ENCODE results near the gene CD302.
"Not testable (repeated sequence)": the region's sequence is repeated elsewhere in the genome, so short reads cannot be mapped to it uniquely, and the experiment has no call there.

The CD302 gene

GRCh38 chr2:159735648-159736047 lies 62.4 kb downstream of the CD302 start:
- H3K4me3 ChIP-seq (replicated peaks; ENCODE audit: low read depth, low read length): no peak overlapping the region
- TF ChIP-seq, protein P1, sequence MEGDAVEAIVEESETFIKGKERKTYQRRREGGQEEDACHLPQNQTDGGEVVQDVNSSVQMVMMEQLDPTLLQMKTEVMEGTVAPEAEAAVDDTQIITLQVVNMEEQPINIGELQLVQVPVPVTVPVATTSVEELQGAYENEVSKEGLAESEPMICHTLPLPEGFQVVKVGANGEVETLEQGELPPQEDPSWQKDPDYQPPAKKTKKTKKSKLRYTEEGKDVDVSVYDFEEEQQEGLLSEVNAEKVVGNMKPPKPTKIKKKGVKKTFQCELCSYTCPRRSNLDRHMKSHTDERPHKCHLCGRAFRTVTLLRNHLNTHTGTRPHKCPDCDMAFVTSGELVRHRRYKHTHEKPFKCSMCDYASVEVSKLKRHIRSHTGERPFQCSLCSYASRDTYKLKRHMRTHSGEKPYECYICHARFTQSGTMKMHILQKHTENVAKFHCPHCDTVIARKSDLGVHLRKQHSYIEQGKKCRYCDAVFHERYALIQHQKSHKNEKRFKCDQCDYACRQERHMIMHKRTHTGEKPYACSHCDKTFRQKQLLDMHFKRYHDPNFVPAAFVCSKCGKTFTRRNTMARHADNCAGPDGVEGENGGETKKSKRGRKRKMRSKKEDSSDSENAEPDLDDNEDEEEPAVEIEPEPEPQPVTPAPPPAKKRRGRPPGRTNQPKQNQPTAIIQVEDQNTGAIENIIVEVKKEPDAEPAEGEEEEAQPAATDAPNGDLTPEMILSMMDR (IDR thresholded peaks at IDR 0.05; ENCODE audit: low read depth, low read length, missing control alignments): no peak
- DNase-seq (ENCODE audit: extremely low read depth, low read depth): no peak

- DNase-seq (ENCODE audit: extremely low read depth, low read depth): no peak
- TF ChIP-seq, protein P1 (IDR thresholded peaks at IDR 0.05; ENCODE audit: low read depth, low read length, missing control alignments): no peak
- no peak overlapping the region for H3K4me3 ChIP-seq (replicated peaks; ENCODE audit: low read depth, low read length)
Measured at GRCh38 chr2:159728629-159729028, 69.4 kb downstream of the CD302 start.

- H3K4me3 ChIP-seq (replicated peaks; ENCODE audit: low read depth, low read length): no peak overlapping the region
- TF ChIP-seq, protein P1 (IDR thresholded peaks at IDR 0.05; ENCODE audit: low read depth, low read length, missing control alignments): no peak
- DNase-seq (ENCODE audit: extremely low read depth, low read depth): no peak
Measured at GRCh38 chr2:159725713-159726112, 72.3 kb downstream of the CD302 start.

GRCh38 chr2:159724795-159725572 lies 73.0 kb downstream of the CD302 start:
- DNase-seq (ENCODE audit: extremely low read depth, low read depth); H3K4me3 ChIP-seq (replicated peaks; ENCODE audit: low read depth, low read length): not testable (repeated sequence)

DNA sequence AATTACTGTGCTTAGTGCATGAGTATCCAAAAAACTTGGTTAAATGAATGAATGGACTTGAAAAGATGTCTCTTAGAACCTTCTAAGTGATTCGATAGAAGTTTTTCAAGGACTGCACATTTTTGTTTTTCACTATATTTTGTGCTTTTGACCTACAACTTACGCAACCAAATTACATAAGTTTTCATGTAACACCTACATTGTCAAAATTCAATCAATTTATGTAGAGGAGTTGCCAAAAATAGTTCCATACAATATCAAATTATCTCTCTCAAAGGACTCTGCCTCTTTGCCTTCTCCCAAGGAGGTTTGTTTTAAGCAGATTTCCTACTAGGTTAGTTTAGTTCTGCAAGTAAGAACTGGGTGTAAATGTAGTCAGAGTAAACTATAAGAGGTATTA lies 75.4 kb downstream of the CD302 start:
- TF ChIP-seq, protein P1 (IDR thresholded peaks at IDR 0.05; ENCODE audit: low read depth, low read length, missing control alignments): no peak
- no peak for DNase-seq (ENCODE audit: extremely low read depth, low read depth)
- no peak overlapping the region for H3K4me3 ChIP-seq (replicated peaks; ENCODE audit: low read depth, low read length)

DNA sequence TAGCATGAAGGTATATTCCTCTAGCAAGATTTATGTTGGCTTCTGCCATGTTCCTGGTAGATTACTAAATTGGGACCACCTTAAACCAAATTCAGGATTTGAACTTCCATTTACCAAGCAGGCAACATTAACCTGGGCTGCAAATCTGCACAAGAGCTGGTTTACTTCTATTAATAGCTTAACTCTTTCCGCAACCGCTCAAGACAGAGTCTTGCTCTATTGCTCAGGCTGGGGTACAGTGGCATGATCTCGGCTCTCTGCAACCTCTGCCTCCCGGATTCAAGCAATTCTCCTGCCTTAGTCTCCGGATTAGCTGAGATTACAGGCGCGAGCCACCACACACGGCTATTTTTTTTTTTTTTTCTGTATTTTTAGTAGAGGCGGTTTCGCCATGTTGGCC lies 77.3 kb downstream of the CD302 start:
- H3K4me3 ChIP-seq (replicated peaks; ENCODE audit: low read depth, low read length): no peak overlapping the region
- DNase-seq (ENCODE audit: extremely low read depth, low read depth): no peak
- TF ChIP-seq, protein P1 (IDR thresholded peaks at IDR 0.05; ENCODE audit: low read depth, low read length, missing control alignments): no peak

Data from HFF-Myc (cell line).